Measurements from ENCODE around the gene SYT2. TPM values are rescaled to one million over a fixed set of nuclear protein-coding genes. Genes with fewer than 3 reads are reported as not detected.
"Not testable (repeated sequence)": the region's sequence is repeated elsewhere in the genome, so short reads cannot be mapped to it uniquely, and the experiment has no call there.

Gene SYT2
- total RNA-seq, 4 donors from 2014 or later = 0.11 to 0.19 TPM; not detected in 2

DNA sequence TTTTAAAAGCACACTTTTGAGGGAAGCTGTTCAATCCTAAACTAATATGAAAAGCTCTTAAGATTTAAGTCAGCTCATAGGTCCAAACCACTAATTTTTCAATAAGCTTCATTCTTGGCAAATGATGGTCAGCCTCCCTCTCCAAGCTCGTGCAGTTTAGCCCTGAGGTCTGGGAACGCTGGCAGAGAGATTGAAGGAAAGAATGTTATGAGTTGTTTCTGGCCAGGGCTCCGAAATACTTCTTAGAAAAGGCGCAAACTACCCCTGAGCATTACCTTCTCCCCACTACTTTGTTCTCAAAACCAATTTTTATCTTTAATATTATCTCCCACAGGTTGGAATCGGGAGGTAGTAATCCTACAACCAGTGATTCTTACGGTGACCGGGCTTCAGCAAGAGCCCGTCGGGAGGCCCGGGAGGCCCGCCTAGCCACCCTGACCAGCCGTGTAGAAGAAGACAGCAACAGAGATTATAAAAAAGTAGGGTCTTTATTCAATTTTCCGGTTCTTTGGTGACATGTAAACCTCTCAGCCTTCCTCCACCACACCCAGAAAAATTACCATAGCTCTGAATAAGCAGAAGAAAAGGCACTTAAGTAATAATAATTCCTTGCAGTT, 147.7 kb downstream of the SYT2 start:
- intact Hi-C loops (cut with DNase I) = no loop called here
- DNase-seq (ENCODE audit: extremely low spot score) = no peak
- no peaks in the 10 kb centered on the region for H3K9me3 ChIP-seq
- 47% methylated on average over 13 of the region's 13 CpGs for WGBS
- H3K27me3 ChIP-seq = no peaks in the 10 kb centered on the region
- TF ChIP-seq EP300 (IDR thresholded peaks at IDR 0.05) (no peak), POLR2AphosphoS5 (IDR thresholded peaks at IDR 0.05) (peak in 1 of 2 donors; percentile 16), POLR2A (IDR thresholded peaks at IDR 0.05; ENCODE audit: low read depth) (no peak)
- TF ChIP-seq, protein P1, sequence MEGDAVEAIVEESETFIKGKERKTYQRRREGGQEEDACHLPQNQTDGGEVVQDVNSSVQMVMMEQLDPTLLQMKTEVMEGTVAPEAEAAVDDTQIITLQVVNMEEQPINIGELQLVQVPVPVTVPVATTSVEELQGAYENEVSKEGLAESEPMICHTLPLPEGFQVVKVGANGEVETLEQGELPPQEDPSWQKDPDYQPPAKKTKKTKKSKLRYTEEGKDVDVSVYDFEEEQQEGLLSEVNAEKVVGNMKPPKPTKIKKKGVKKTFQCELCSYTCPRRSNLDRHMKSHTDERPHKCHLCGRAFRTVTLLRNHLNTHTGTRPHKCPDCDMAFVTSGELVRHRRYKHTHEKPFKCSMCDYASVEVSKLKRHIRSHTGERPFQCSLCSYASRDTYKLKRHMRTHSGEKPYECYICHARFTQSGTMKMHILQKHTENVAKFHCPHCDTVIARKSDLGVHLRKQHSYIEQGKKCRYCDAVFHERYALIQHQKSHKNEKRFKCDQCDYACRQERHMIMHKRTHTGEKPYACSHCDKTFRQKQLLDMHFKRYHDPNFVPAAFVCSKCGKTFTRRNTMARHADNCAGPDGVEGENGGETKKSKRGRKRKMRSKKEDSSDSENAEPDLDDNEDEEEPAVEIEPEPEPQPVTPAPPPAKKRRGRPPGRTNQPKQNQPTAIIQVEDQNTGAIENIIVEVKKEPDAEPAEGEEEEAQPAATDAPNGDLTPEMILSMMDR (IDR thresholded peaks at IDR 0.05) = no peak
- no peak overlapping the region for H3K4me3 ChIP-seq
- H3K4me1 ChIP-seq = peaks cover 81 to 100% (median 96%) of the 10 kb centered on the region in 4 donors
- H3K36me3 ChIP-seq = peaks cover 0 to 50% (median 17%) of the 10 kb centered on the region in 4 donors
- peak overlapping the region; percentile 68 to 84 (median 80) for H3K27ac ChIP-seq (replicated peaks in 1 of 4)

DNA sequence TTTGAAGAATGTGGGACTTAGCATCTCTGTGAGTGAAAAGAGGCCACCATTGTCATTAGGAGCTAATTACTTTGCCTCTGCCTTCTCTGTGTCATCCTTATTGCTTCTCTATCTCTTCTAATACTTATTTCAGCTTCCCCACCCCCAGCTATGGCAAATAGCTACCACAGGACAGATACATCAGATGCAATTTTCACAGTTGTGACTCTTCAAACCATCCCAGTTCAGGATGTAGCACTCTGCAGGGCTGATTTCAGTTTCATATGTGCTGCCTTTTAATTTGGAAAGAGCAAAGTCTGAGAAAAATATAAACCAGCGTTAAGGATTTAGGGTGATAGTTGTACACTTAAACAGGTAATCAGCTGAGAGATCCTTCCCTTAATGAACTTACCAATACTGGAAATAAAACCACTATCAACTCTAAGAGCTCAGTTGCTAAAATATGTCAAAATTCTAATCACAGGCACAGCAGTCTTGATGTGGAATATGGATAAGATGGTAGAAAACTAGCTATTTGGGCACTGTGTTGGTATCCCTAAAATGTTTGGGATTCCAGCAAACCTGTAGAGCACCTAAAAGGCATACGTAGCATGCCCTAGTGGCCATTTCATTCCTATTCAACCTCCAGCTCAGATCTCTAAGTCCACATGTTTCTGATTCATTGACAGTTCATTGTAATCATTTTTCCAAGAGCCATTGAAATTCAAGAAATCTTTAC, 148.4 kb downstream of the SYT2 start:
- WGBS = 67% methylated on average over 2 of the region's 2 CpGs
- intact Hi-C loops (cut with DNase I) = no loop called here

DNA sequence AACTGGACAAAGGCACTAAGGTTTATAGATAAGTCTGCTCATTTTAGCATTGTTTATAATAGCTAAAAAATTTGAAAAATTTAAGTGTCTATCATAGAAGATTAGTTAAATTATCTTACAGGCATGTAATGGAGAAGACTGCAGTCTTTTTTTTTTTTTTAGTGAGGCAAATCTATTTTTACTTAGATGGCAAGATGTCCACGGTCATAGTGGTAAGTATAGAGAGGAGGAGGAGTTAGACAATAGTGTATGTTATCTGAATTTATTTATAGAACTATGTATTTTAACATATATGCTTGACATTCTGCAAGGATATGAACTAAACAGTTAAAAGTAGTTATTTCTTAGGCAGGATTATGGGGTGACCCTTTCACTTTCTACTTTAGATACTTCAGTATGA, 149.0 kb downstream of the SYT2 start:
- intact Hi-C loops (cut with DNase I) = no loop called here
- H3K4me1 ChIP-seq = peaks cover 77 to 100% (median 96%) of the 10 kb centered on the region in 4 donors
- peak overlapping the region; percentile 68 to 84 (median 80) for H3K27ac ChIP-seq (replicated peaks in 1 of 4)
- H3K9me3 ChIP-seq = no peaks in the 10 kb centered on the region
- peaks cover 0 to 44% (median 17%) of the 10 kb centered on the region in 4 donors for H3K36me3 ChIP-seq
- no peak for DNase-seq (ENCODE audit: extremely low spot score)
- TF ChIP-seq POLR2AphosphoS5 (IDR thresholded peaks at IDR 0.05) = no peak
- no peak for TF ChIP-seq POLR2A (IDR thresholded peaks at IDR 0.05; ENCODE audit: low read depth)
- TF ChIP-seq, protein P1 (IDR thresholded peaks at IDR 0.05) = no peak
- no peak for TF ChIP-seq EP300 (IDR thresholded peaks at IDR 0.05)
- H3K27me3 ChIP-seq = no peaks in the 10 kb centered on the region
- no peak overlapping the region for H3K4me3 ChIP-seq
- WGBS = 51% methylated on average over 1 of the region's 1 CpG

More for the DNA sequence above, 148.4 kb downstream of the SYT2 start:
- peaks cover 79 to 100% (median 96%) of the 10 kb centered on the region in 4 donors for H3K4me1 ChIP-seq
- DNase-seq (ENCODE audit: extremely low spot score) = no peak
- peaks cover 0 to 46% (median 17%) of the 10 kb centered on the region in 4 donors for H3K36me3 ChIP-seq
- peak overlapping the region; percentile 68 to 84 (median 80) for H3K27ac ChIP-seq (replicated peaks in 1 of 4)
- H3K27me3 ChIP-seq = no peaks in the 10 kb centered on the region
- H3K9me3 ChIP-seq = no peaks in the 10 kb centered on the region
- TF ChIP-seq, protein P1 (IDR thresholded peaks at IDR 0.05) = peak in 1 of 3 experiments; percentile 30
- TF ChIP-seq POLR2A (IDR thresholded peaks at IDR 0.05; ENCODE audit: low read depth) = no peak
- H3K4me3 ChIP-seq = no peak overlapping the region

DNA sequence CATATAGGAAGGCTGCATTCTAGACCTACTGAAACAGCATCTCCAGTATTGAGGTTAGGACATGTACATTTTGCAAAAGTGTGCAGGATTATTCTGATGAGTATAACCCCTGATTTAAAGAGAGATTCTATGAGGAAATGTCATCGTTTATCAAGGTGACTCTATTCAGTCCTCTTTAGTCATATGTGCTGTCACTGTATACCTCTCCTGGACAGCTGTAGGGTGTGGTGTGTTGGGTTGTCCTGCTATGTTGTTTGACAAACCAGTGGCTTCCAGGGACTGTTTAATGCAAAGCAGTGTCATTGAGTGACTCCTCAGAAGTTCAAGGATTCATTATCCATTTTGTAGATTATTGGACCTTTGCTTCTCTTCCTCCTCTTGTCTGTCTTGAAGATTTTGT, 152.6 kb downstream of the SYT2 start:
- Histone ChIP-seq H3K4me1 (peaks cover 66 to 97% (median 94%) of the 10 kb centered on the region in 4 donors), H3K27ac (replicated peaks in 1 of 4) (peak overlapping the region; percentile 13 to 92 (median 78))
- H3K36me3 ChIP-seq; H3K9me3 ChIP-seq; intact Hi-C loops (cut with DNase I); DNase-seq (ENCODE audit: extremely low spot score); H3K27me3 ChIP-seq; H3K4me3 ChIP-seq: not testable (repeated sequence)
- 56% methylated on average over 1 of the region's 1 CpG for WGBS

DNA sequence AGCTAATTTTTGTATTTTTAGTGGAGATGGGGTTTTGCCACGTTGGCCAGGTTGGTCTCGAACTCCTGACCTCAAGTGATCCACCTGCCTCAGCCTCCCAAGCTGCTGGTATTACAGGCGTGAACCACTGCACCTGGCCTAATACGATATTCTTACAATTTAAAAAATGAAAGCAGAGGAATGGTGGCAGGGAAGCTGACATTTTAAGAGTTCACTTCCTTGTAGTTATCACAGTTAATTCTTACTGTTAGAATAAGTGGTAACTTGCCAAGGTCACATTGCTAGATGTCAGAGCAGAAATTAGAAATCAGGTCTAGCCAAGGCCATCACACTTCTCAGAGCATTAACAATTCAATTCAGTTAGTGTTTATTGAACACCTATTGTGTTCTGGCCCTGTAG, 154.2 kb downstream of the SYT2 start:
- H3K9me3 ChIP-seq; H3K27me3 ChIP-seq; DNase-seq (ENCODE audit: extremely low spot score); H3K4me3 ChIP-seq; H3K36me3 ChIP-seq; intact Hi-C loops (cut with DNase I): not testable (repeated sequence)
- 63% methylated on average over 4 of the region's 4 CpGs for WGBS
- Histone ChIP-seq H3K4me1 (peaks cover 65 to 95% (median 93%) of the 10 kb centered on the region in 4 donors), H3K27ac (replicated peaks in 1 of 4) (peak overlapping the region; percentile 67 to 92 (median 81))

Data from esophagus muscularis mucosa (tissue), 4 donors.